ENCODE data around the gene LTBR. TPM values are rescaled to one million over a fixed set of nuclear protein-coding genes. Genes with fewer than 3 reads are reported as not detected.

The LTBR gene
- total and polyA plus RNA-seq, 2 donors (not counting 3 experiments of a cell fraction or from before 2014, with no cell fraction given) = 70.7 to 102 TPM

DNA sequence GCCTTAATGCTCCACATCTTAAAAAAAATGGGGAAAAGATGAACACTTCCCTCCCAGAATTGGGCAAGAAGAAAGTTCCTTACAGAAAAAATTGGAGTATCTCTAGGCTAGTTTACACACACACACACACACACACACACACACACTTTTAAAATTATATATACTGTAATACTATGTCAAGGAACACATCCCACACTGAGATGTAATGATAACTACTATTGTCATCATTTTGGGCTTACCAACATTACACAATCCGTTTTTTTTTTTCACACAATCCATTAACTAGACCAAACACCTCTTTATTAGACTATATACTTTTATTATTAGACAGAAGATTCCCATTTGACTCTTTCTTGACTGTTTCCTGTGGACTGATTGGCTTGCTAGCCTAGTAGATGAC lies 2.5 kb downstream of the LTBR start:
- CTCF ChIA-PET = no interaction called here
- Histone ChIP-seq H3K9me1 (replicated peaks; ENCODE audit: control insufficient read depth, extremely low read depth, insufficient read depth, low read length) (no peaks in the 10 kb centered on the region), H3K4me3 (replicated peaks in 1 of 3; ENCODE audit: insufficient read depth in 1 of 3, low read depth in 1 of 3, low read length in 3 of 3) (no peak overlapping the region), H3K9me3 (replicated peaks; ENCODE audit: control insufficient read depth, insufficient read depth, low read length) (no peaks in the 10 kb centered on the region), H3K4me1 (ENCODE audit: control insufficient read depth, extremely low read depth, insufficient read depth, low read length) (peaks cover 20% of the 10 kb centered on the region), H3K79me2 (ENCODE audit: control insufficient read depth, insufficient read depth, low read length) (peaks cover 20% of the 10 kb centered on the region), H3K27me3 (ENCODE audit: control insufficient read depth in 2 of 2, insufficient read depth in 2 of 2, low read length in 2 of 2) (no peaks in the 10 kb centered on the region), H3K9ac (replicated peaks; ENCODE audit: extremely low read depth, insufficient read depth, low read length) (no peak overlapping the region), H3K27ac (ENCODE audit: insufficient read depth, low read depth, low read length) (no peak overlapping the region), H3K4me2 (ENCODE audit: insufficient read depth, low read length) (no peak overlapping the region), H4K20me1 (replicated peaks; ENCODE audit: control insufficient read depth, extremely low read depth, insufficient read depth, low read length) (no peaks in the 10 kb centered on the region), H2AFZ (ENCODE audit: low read depth, low read length) (no peak overlapping the region), H3K36me3 (ENCODE audit: control insufficient read depth in 2 of 2, extremely low read depth in 1 of 2, insufficient read depth in 2 of 2, low read length in 2 of 2) (peaks cover 9 to 30% of the 10 kb centered on the region in 2 experiments)
- intact Hi-C loops (cut with micrococcal nuclease) = no loop called here
- DNase-seq (ENCODE audit: low read depth, low spot score) (no peak), FAIRE-seq (peak; percentile 33)
- BruUV-seq (replicated peaks) = no TSS peak
- dilution Hi-C loops (cut with MboI; ENCODE audit: extremely low pct_ligation_motif_present, low sequenced_read_pairs) = no loop called here
- no peak for TF ChIP-seq JUN (IDR thresholded peaks at IDR 0.05; ENCODE audit: borderline replicate concordance, insufficient read depth, insufficient read length, low read depth)
- no peak for TF ChIP-seq GATA2 (IDR thresholded peaks at IDR 0.05; ENCODE audit: insufficient read depth, insufficient read length, low read depth, low read length)
- no peak for TF ChIP-seq POLR2A (IDR thresholded peaks at IDR 0.05; ENCODE audit: low read depth, low read length)
- POLR2A ChIA-PET = no interaction called here

DNA sequence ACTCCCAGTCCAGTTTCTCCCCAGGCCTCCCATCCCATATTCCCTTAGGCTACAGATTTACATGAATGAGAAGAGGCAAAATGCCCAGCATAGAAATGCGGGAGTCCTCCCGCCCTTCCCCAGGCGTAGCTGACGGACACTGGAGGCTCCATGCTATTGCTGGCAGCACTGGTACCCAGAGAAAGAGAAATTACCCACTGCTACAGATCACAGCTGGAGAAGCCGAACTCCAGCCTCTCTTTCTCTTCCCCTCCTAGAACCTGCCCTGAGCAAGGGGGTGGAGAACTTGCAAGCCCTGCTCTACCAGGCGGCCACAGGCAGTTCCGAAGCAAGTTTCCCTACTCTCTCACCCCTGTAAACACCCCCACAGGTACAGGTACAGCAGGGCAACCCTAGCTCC lies 3.6 kb downstream of the LTBR start:
- Histone ChIP-seq H3K9ac (replicated peaks; ENCODE audit: extremely low read depth, insufficient read depth, low read length) (no peak overlapping the region), H3K4me1 (ENCODE audit: control insufficient read depth, extremely low read depth, insufficient read depth, low read length) (peaks cover 20% of the 10 kb centered on the region), H3K9me1 (replicated peaks; ENCODE audit: control insufficient read depth, extremely low read depth, insufficient read depth, low read length) (no peaks in the 10 kb centered on the region), H3K4me3 (replicated peaks in 1 of 3; ENCODE audit: insufficient read depth in 1 of 3, low read depth in 1 of 3, low read length in 3 of 3) (no peak overlapping the region), H3K79me2 (ENCODE audit: control insufficient read depth, insufficient read depth, low read length) (peaks cover 20% of the 10 kb centered on the region), H3K36me3 (ENCODE audit: control insufficient read depth in 2 of 2, extremely low read depth in 1 of 2, insufficient read depth in 2 of 2, low read length in 2 of 2) (peaks cover 11 to 30% of the 10 kb centered on the region in 2 experiments), H3K27me3 (ENCODE audit: control insufficient read depth in 2 of 2, insufficient read depth in 2 of 2, low read length in 2 of 2) (no peaks in the 10 kb centered on the region), H4K20me1 (replicated peaks; ENCODE audit: control insufficient read depth, extremely low read depth, insufficient read depth, low read length) (no peaks in the 10 kb centered on the region), H2AFZ (ENCODE audit: low read depth, low read length) (no peak overlapping the region), H3K27ac (ENCODE audit: insufficient read depth, low read depth, low read length) (no peak overlapping the region), H3K9me3 (replicated peaks; ENCODE audit: control insufficient read depth, insufficient read depth, low read length) (no peaks in the 10 kb centered on the region), H3K4me2 (ENCODE audit: insufficient read depth, low read length) (no peak overlapping the region)
- ChIA-PET POLR2A (no interaction called here), CTCF (interaction anchor here (0.5 to 1.3 kb wide), 2 partner anchors 28 to 61 kb away, joined by 3 read pairs; no protein-coding TSS in a partner anchor)
- DNase-seq (ENCODE audit: low read depth, low spot score) (no peak), FAIRE-seq (no peak)
- TF ChIP-seq EZH2 (IDR thresholded peaks at IDR 0.05; ENCODE audit: borderline replicate concordance, low read depth, low read length, severe bottlenecking) (no peak), MYC (IDR thresholded peaks at IDR 0.05; ENCODE audit: low read depth, low read length) (no peak), POLR2AphosphoS5 (IDR thresholded peaks at IDR 0.05; ENCODE audit: insufficient read depth, low read depth, low read length) (no peak), POLR2A (IDR thresholded peaks at IDR 0.05; ENCODE audit: low read depth, low read length) (no peak), FOS (IDR thresholded peaks at IDR 0.05; ENCODE audit: borderline replicate concordance, insufficient read depth, low read length) (no peak), JUN (IDR thresholded peaks at IDR 0.05; ENCODE audit: borderline replicate concordance, insufficient read depth, insufficient read length, low read depth) (no peak), GATA2 (IDR thresholded peaks at IDR 0.05; ENCODE audit: insufficient read depth, insufficient read length, low read depth, low read length) (no peak)
- TF ChIP-seq, protein P1, sequence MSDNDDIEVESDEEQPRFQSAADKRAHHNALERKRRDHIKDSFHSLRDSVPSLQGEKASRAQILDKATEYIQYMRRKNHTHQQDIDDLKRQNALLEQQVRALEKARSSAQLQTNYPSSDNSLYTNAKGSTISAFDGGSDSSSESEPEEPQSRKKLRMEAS (IDR thresholded peaks at IDR 0.05; ENCODE audit: insufficient read depth, insufficient read length) = no peak
- TF ChIP-seq, protein P2, sequence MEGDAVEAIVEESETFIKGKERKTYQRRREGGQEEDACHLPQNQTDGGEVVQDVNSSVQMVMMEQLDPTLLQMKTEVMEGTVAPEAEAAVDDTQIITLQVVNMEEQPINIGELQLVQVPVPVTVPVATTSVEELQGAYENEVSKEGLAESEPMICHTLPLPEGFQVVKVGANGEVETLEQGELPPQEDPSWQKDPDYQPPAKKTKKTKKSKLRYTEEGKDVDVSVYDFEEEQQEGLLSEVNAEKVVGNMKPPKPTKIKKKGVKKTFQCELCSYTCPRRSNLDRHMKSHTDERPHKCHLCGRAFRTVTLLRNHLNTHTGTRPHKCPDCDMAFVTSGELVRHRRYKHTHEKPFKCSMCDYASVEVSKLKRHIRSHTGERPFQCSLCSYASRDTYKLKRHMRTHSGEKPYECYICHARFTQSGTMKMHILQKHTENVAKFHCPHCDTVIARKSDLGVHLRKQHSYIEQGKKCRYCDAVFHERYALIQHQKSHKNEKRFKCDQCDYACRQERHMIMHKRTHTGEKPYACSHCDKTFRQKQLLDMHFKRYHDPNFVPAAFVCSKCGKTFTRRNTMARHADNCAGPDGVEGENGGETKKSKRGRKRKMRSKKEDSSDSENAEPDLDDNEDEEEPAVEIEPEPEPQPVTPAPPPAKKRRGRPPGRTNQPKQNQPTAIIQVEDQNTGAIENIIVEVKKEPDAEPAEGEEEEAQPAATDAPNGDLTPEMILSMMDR (IDR thresholded peaks at IDR 0.05; ENCODE audit: extremely low read depth in 1 of 2, insufficient read depth in 1 of 2, low read depth in 1 of 2, low read length in 2 of 2) = no peak
- intact Hi-C loops (cut with micrococcal nuclease) (no loop called here), dilution Hi-C loops (cut with MboI; ENCODE audit: extremely low pct_ligation_motif_present, low sequenced_read_pairs) (no loop called here)
- BruUV-seq (replicated peaks) = no TSS peak

Measured in endothelial cell of umbilical vein (primary cell).